HG02798 (cell line): Measurements from ENCODE around the gene CLEC9A.

ENCODE experiments used
- ATAC-seq: cut with Tn5 transposase; IDR thresholded peaks from one replicate; pipeline ENCODE4 v1.9.1; 2021; ENCODE audit warnings: mild to moderate bottlenecking; ENCODE audit not compliant: unreplicated experiment, poor library complexity

The CLEC9A gene

GRCh38 chr12:10101648-10102220, 71.3 kb downstream of the CLEC9A start:
- no peak for ATAC-seq

GRCh38 chr12:10102322-10102721, 71.8 kb downstream of the CLEC9A start:
- ATAC-seq = no peak

GRCh38 chr12:10110256-10110844, 79.9 kb downstream of the CLEC9A start:
- no peak for ATAC-seq

GRCh38 chr12:10111451-10111850, 81.0 kb downstream of the CLEC9A start:
- no peak for ATAC-seq

- no peak for ATAC-seq
These were observed 82.6 kb downstream of the CLEC9A start for GRCh38 chr12:10113075-10113474.

- no peak for ATAC-seq
These were observed 83.4 kb downstream of the CLEC9A start for GRCh38 chr12:10113920-10114319.

- no peak for ATAC-seq
These were observed 84.8 kb downstream of the CLEC9A start for GRCh38 chr12:10115311-10115710.
